OCI-LY1 (cell line): ENCODE measurements around the gene FKBP14.
"Not testable (repeated sequence)": the region's sequence is repeated elsewhere in the genome, so short reads cannot be mapped to it uniquely, and the experiment has no call there.

Source experiments
- H2AFZ ChIP-seq: fragments of 200-600 bp; sonication (generic), shearing (Covaris generic); 2 replicates; pipeline ENCODE4 v1.6.0; 2014; ENCODE audit warnings: antibody characterized with exemption, mild to moderate bottlenecking, low read length
- H3F3A ChIP-seq: fragments of 200-600 bp; sonication (generic), shearing (Covaris generic); 2 replicates; pipeline ENCODE4 v1.6.0; 2014; ENCODE audit warnings: mild to moderate bottlenecking, antibody characterized with exemption, low read length, moderate library complexity; ENCODE audit not compliant: insufficient read depth
- H3K27ac ChIP-seq: fragments of 200-600 bp; sonication (generic); 2 replicates; pipeline ENCODE4 v1.5.1; 2014; ENCODE audit warnings: low read length, mixed run types, mild to moderate bottlenecking, low read depth; ENCODE audit not compliant: poor library complexity, severe bottlenecking
- H3K27me3 ChIP-seq: fragments of 200-600 bp; sonication (generic); 2 replicates; pipeline ENCODE4 v1.6.0; 2014; ENCODE audit warnings: antibody characterized with exemption, mild to moderate bottlenecking, low read length, moderate library complexity; ENCODE audit not compliant: insufficient read depth
- H3K36me3 ChIP-seq: fragments of 200-600 bp; sonication (generic); 2 replicates; pipeline ENCODE4 v1.6.1; 2014; ENCODE audit warnings: mild to moderate bottlenecking, antibody characterized with exemption, low read length, moderate library complexity, mixed read lengths; ENCODE audit not compliant: insufficient read depth
- H3K4me1 ChIP-seq: fragments of 200-600 bp; sonication (generic); 2 replicates; pipeline ENCODE4 v1.5.1; 2014; ENCODE audit warnings: mild to moderate bottlenecking, low read length, moderate library complexity; ENCODE audit not compliant: insufficient read depth, severe bottlenecking
- H3K4me2 ChIP-seq: fragments of 200-600 bp; sonication (generic), shearing (Covaris generic); 2 replicates; pipeline ENCODE4 v1.6.1; 2014; ENCODE audit warnings: low read length
- H3K4me3 ChIP-seq: fragments of 200-600 bp; sonication (generic); 2 replicates; pipeline ENCODE4 v1.5.1; 2014; ENCODE audit warnings: low read length, low read depth, mild to moderate bottlenecking, mixed read lengths; ENCODE audit not compliant: poor library complexity, severe bottlenecking
- H3K79me2 ChIP-seq: fragments of 200-600 bp; shearing (Covaris generic); 2 replicates; pipeline ENCODE4 v1.6.1; 2016; ENCODE audit warnings: mixed run types, low read length, mixed read lengths; ENCODE audit not compliant: insufficient read depth
- H3K9ac ChIP-seq: fragments of 200-600 bp; sonication (generic), shearing (Covaris generic); 2 replicates; pipeline ENCODE4 v1.6.1; 2014; ENCODE audit warnings: mild to moderate bottlenecking, low read length, mixed read lengths
- H3K9me2 ChIP-seq: fragments of 200-600 bp; sonication (generic), shearing (Covaris generic); 2 replicates; pipeline ENCODE4 v1.6.1; 2014; ENCODE audit warnings: low read depth, mild to moderate bottlenecking, low read length, mixed read lengths
- H3K9me3 ChIP-seq: fragments of 200-600 bp; shearing (Covaris generic); 2 replicates; pipeline ENCODE4 v1.6.1; 2014; ENCODE audit warnings: low read length, mixed read lengths
- H4K20me1 ChIP-seq: fragments of 200-600 bp; sonication (generic), shearing (Covaris generic); 2 replicates; pipeline ENCODE4 v1.6.0; 2016; ENCODE audit warnings: mild to moderate bottlenecking, low read length; ENCODE audit not compliant: insufficient read depth
- EZH2 ChIP-seq: fragments of 200-600 bp; sonication (generic), shearing (Covaris generic); IDR thresholded peaks from 2 replicates; pipeline ENCODE4 v1.8.0; 2017; ENCODE audit warnings: borderline replicate concordance, mixed run types, mild to moderate bottlenecking, antibody characterized with exemption, low read length, moderate library complexity, mixed read lengths
- TF ChIP-seq, protein P1 (sequence below): fragments of 200-600 bp; sonication (generic), shearing (Covaris generic); IDR thresholded peaks from 2 replicates; pipeline ENCODE4 v1.5.1; 2017; ENCODE audit warnings: mild to moderate bottlenecking, antibody characterized with exemption, low read length, moderate library complexity, mixed read lengths

Gene FKBP14

GRCh38 chr7:29962035-29962434 is 64.5 kb downstream of the FKBP14 start:
- Histone ChIP-seq H2AFZ (no peak overlapping the region), H3K9me2 (no peaks in the 10 kb centered on the region), H3K9me3 (no peaks in the 10 kb centered on the region), H3K79me2 (no peaks in the 10 kb centered on the region), H3F3A (no peaks in the 10 kb centered on the region), H3K4me3 (no peak overlapping the region), H3K4me2 (no peak overlapping the region), H3K36me3 (peaks cover 25% of the 10 kb centered on the region), H3K27ac (no peak overlapping the region), H3K9ac (no peak overlapping the region), H3K4me1 (peaks cover 21% of the 10 kb centered on the region), H4K20me1 (no peaks in the 10 kb centered on the region), H3K27me3 (no peaks in the 10 kb centered on the region)
- TF ChIP-seq EZH2 = no peak
- TF ChIP-seq, protein P1, sequence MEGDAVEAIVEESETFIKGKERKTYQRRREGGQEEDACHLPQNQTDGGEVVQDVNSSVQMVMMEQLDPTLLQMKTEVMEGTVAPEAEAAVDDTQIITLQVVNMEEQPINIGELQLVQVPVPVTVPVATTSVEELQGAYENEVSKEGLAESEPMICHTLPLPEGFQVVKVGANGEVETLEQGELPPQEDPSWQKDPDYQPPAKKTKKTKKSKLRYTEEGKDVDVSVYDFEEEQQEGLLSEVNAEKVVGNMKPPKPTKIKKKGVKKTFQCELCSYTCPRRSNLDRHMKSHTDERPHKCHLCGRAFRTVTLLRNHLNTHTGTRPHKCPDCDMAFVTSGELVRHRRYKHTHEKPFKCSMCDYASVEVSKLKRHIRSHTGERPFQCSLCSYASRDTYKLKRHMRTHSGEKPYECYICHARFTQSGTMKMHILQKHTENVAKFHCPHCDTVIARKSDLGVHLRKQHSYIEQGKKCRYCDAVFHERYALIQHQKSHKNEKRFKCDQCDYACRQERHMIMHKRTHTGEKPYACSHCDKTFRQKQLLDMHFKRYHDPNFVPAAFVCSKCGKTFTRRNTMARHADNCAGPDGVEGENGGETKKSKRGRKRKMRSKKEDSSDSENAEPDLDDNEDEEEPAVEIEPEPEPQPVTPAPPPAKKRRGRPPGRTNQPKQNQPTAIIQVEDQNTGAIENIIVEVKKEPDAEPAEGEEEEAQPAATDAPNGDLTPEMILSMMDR = no peak

- Histone ChIP-seq H3K36me3 (peaks cover 25% of the 10 kb centered on the region), H3K4me1 (peaks cover 25% of the 10 kb centered on the region)
- not testable (repeated sequence) for H3K4me3 ChIP-seq, H3K27me3 ChIP-seq, H3K4me2 ChIP-seq, H4K20me1 ChIP-seq, H3F3A ChIP-seq, H3K27ac ChIP-seq, H3K9me3 ChIP-seq, H2AFZ ChIP-seq, H3K79me2 ChIP-seq, H3K9ac ChIP-seq, H3K9me2 ChIP-seq
Measured at GRCh38 chr7:29961611-29962010, 64.9 kb downstream of the FKBP14 start.
